GM21619 (cell line): ENCODE results near the gene ZNF813.
"Not testable (repeated sequence)": the region's sequence is repeated elsewhere in the genome, so short reads cannot be mapped to it uniquely, and the experiment has no call there.

Experiments used
- ATAC-seq: cut with Tn5 transposase; IDR thresholded peaks from one replicate; pipeline ENCODE4 v1.9.1; 2021; ENCODE audit not compliant: unreplicated experiment

Gene ZNF813

DNA sequence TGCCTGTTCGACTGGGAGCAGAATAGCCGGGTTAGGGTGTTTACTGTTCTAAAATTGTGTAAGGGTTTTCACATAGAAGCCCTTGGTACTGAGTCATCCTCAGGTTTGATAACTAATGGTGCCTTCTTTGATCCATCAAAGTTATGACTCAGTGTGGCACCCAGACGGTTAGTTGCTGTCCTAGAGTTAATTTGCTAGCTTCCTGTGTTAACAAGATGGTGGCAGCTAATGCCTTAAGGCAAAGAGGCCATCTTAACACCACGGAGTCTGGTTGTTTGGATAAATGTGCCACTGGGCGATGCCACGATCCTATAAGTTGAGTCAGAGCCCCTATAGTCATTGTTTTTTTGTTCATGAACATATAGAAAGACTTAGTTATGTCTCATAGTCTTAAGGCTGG, 7.9 kb downstream of the ZNF813 start:
- ATAC-seq: not testable (repeated sequence)

DNA sequence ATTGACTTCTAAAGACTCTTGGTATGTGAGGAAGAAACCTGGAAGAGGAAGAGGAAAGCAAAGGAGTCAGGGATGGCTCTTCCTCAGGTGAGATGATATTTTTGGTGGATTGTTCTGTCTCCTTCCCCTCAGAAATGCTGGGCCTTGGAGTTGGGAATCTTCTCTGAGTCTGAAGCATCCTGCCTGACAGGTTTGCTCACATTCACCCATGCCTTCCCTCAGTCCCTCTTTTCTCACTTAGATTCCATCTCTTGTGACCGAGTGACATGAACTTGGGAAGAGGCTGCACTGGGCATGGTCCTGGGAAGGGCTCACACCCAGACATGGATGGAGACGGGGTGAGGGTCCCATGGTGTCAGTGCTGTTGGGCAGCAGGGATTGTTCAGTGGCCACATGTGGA, 16.2 kb downstream of the ZNF813 start:
- ATAC-seq: not testable (repeated sequence)

DNA sequence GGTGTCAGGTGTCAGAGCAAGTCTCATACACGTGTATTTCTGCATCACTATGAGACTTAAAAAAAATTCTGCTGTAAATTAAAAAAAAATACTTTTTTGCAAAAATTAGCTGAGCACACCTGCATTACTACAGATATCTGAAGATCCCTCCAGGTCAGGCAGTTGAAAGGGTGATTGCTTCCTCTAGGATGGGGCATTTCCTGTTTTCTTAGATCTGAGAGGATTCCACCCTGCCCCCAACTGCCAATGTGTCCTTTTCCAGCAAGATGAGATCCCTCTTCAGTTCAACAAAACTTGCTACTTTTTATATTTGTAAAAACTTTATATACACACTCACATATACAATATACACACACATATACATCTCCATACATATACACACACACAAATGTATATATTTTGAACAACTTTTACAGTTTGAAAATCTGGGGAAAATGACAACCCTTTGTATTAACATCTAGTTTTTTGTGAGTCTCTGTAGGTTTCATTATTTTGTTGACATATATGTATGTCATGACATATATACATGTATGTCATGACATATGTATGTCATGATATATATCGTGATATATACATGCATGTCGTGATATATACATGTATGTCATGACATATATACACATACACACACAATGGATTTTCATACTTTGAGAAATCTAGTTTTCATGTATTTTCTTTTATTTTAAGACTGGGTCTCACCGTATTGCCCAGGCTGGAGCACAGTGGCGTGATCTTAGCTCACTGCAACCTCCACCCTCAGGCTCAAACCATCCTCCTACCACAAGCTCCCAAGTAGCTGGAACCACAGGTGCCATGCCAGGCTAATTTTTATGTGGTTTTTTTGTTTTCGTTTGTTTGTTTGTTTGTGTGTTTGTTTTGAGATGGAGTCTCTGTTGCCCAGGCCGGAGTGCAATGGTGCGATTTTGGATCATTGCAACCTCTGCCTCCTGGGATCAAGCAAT, 17.8 kb downstream of the ZNF813 start:
- ATAC-seq: no peak

DNA sequence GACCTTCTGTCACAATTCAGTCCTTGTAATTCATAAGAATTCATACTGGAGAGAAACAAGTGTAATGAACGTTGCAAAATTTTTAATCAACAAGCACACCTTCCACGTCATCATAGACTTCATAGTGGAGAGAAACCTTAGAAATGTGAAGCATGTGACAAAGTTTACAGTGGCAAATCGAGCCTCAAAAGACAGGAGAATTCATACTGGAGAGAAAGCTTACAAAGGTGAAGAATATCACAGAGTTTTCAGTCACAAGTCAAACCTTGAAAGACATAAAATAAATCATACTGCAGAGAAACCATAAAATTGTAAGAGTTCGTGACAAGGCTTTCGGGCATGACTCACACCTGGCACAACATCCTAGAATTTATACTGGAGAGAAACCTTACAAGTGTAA, 24.6 kb downstream of the ZNF813 start:
- no peak for ATAC-seq

DNA sequence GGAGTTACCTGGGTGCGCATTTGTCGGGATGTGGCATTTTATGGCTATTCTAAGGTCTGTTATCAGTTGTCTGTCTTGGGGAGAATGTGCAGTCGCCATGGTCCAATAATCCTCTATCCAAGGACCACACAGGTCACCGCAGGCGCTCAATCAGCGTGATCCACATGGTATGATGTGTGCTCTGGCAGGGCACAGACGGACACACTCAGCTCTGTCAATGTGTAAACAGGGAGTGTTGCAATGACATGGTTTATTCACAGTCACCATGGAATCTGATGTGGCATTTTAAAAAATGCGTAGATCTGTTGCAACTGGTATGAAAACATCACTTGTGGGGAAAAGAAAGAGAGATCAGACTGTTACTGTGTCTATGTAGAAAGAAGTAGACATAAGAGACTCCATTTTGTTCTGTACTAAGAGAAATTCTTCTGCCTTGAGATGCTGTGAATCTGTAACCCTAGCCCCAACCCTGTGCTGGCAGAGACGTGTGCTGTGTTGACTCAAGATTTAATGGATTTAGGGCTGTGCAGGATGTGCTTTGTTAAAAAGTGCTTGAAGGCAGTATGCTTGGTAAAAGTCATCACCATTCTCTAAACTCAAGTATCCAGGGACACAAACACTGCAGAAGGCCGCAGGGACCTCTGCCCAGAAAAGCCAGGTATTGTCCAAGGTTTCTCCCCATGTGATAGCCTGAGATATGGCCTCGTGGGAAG, 29.9 kb downstream of the ZNF813 start:
- ATAC-seq: not testable (repeated sequence)

DNA sequence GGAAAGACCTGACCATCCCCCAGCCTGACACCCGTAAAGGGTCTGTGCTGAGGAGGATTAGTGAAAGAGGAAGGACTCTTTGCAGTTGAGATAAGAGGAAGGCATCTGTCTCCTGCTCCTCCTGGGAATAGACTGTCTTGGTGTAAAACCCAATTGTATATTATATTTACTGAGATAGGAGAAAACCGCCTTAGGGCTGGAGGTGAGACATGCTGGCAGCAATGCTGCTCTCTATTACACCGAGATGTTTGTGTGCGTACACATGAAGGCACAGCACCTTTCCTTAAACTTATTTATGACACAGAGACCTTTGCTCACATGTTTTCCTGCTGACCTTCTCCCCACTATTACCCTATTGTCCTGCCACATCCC, 30.5 kb downstream of the ZNF813 start:
- not testable (repeated sequence) for ATAC-seq

DNA sequence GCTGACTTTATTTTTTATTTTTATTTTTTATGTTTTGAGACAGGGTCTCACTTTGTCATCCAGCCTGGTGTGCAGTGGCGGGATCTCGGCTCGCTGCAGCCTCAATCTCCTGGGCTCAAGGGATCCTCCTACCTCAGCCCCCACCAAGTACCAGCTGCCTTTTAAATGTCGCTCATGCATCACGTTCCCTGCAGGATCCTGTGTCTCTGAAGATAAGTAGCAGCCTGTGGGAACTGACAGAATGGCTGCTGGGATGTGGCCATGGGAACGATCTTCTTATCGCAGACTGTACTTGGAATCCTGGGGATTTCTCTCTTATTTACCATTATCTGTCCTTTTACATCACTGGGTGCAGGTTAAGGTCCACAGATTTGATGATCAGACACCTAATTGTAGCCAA, 35.6 kb downstream of the ZNF813 start:
- ATAC-seq: not testable (repeated sequence)

DNA sequence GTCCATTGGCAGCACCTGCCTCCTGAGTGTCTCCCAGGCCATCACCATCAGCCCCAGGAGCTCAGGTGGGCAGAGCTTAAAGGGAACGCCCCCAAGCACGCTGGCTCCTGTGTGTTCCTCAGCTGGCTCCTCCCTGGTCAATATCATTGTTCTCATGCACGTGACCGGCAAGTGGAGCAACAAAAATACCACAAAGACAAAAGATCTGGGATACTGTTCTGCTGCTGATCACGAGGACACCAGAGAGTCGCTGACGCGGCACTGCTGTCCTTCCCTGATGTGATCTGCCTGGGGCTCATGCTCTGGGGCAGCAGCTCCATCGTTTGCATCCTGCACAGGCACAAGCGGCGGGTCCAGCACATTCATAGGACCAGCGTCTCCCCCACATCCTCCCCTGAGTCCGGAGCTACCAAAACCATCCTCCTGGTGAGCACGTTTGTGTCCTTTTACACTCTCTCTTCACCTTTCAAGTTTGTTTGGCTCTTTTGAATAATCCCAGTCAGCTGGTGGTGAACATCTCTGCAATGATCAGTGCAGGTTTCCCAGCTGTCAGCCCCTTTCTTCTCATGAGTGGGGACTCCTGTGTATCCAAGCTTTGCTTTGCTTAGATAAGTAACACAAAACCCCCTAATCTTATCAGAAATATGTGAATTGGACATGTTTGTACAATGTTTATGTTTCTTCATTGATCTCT, 36.3 kb downstream of the ZNF813 start:
- not testable (repeated sequence) for ATAC-seq

DNA sequence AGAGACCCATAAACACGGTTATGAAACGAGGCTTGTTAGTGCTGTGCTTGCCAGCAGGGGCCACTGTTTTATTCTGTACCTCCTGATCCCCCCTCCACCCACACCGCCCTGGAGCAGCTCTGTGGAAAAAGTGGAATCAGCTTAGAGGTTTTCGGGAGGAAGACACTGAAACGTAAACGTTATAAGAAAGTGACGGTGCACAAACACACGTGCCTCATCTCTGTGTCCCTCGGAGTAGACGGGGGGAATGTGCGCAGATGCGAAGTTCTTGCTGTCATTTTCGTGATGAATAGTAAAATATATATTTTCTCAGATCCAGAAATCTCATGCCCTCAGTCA, 36.8 kb downstream of the ZNF813 start:
- ATAC-seq: not testable (repeated sequence)

DNA sequence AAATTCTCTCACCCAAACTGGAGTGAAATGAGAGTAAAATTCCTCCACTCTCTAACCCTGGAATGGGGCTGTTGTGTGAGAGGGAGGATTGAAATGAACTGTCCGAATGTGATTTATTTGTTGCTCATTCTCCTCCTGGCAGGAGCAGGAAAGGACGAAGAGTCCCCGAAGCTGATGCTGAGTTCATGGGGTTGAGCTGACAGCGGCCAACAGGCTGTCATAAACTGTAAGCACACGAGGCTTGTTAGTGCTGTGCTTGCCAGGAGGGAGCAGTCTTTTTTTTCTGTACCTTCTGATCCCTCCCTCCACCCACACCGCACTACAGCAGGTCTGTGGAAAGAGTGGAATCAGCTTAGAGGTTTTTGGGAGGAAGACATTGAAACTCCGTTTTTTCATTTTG, 37.4 kb downstream of the ZNF813 start:
- no peak for ATAC-seq

DNA sequence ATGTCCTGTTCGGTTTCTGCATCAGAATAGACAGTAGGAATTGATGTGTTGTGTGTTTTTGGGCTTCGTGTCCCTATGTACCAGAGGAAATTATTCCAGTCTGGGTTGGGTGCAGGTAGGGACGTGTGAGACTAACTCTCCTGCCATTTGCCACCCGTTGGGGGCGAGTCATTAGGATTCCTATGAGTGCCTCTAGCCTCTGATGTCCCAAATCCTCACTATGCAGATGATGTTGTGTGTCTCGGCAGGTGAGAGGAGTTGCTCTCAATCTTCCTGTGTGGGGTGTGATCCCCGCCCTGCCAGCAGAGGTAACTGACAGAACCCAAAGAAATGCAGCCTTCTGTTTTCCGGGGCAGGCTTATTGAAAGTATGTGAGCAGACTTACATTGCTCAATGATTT, 39.2 kb downstream of the ZNF813 start:
- ATAC-seq: no peak

DNA sequence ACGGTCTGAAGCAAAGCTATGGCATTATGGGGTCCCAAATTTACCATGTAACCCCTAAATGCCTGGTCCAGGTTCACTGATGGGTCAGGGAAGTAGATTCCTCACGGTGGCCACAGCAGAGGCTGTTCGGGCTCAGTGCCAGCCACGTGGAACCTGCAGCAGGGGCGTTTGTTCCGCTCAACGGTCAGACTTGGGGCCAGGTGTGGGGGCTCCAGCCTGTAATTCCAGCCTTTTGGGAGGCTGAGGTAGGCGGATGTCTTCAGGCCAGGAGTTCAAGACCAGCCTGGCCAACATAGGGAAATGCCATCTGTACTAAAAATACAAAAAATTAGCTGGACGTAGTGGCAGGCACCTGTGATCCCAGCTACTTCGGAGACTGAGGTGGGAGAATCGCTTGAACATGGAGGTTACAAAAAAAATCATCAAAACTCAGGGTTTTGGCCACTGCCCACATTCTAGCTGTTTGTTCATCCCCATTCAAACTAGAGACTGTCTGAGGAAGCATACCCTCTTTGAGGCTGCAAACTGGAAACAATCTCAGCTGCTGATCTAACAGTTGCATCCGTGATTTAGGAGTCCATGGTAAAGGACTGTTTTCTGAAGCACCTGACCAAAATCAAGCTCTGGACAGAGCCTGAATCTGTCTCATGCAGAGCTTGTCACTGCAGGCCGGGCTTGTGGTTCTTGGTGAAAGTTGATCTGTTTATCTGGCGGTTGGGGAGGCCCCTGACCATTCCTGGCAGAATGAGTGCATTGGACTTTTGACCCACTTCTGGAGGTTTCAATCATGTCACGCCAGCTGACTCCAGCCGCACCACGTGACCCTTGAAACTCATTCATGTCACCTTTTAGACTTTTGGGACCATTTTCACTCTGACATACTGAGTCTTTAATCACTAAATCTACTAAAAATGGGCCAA, 40.2 kb downstream of the ZNF813 start:
- no peak for ATAC-seq

DNA sequence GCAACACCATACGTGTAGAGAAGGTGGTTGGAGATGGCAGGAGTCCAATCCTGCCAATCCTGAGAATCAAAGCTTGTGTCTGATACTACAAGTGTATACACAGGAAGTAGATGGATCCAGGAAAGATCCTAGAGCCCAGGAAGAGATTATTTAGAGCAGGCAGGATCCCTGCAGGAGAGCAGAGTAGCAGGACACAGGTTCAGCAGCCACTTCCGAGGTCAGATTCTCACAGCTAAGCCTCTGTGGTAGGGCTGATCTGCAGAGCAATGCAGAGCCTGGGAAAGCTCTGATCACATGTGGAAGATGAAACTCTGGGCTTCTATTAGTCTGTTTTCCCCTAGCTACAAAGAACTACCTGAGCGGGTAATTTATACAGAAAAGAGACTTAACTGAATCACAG, 41.9 kb downstream of the ZNF813 start:
- ATAC-seq: no peak

DNA sequence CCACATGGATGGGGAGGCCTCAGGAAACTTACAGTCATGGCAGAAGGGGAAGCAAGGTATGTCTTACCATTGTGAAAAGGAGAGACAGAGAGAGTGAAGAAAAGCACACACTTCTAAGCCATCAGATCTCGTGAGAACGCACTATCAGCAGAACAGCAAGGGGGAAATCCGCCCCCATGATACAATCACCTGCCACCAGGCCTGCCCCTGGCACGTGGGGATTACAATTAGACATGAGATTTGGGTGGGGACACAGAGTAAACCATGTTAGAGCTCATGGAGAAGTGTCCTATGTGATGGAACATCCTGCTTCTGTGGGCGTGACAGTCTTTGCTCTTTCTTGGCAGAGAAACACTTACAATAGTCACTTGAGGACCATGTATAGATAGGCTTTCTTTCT, 42.3 kb downstream of the ZNF813 start:
- no peak for ATAC-seq

DNA sequence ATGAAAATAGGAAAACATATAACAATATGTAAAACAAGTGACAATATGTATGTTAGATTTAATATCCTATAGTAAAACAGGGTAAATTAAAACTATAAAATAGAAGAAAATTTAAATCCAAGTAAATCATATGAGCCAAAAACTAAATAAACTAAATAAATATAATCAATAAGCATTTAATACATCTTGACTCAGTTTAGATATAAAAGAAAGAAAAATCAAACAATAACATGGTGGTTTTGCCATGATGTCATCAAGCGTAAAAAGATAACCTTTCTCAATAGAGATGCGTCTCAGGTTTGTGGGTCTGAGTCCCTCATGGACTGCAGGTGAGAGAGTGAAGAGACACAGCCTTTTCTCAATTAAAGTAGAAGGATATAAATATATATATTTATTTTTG, 43.8 kb downstream of the ZNF813 start:
- ATAC-seq: no peak

DNA sequence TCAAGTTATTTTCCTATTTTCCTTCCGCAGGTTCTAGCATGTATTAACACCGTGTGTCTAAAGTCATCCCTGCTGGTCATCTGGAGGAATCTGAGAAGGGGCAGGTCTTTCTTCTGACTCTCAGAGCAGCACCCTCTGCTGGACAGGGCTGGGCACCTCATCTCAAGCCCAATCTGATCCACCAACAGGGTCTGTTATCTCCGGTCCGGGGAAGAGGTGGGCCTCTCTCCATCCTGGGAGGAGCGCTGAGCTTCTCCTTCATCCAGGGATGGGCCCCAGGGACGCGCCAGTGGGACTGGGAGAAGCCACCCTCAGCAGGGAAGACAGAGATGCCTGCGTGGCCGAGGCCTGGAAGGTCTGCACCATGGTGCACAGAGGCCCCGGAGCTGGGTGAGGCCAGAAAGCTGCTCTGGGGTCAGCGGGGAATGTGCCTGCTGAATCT, 44.4 kb downstream of the ZNF813 start:
- ATAC-seq: no peak

DNA sequence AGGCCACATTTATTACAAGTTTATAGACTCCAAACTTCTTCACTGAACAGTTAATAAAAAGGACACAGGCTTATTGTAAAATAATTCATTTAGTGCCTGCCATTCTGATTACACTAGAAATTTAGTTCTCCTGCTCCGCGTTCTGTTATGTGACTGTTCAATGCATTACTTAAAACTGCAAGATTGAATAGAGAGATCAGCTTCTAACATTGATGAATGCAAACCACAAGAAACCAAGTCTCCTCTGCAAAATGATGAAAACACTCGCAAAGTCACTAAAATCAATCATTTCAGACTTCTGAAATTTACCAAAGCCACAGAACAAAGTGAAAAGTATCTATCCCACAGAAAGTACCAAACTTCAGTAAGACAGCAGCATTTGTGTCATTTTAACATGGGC, 47.5 kb downstream of the ZNF813 start:
- ATAC-seq: not testable (repeated sequence)

DNA sequence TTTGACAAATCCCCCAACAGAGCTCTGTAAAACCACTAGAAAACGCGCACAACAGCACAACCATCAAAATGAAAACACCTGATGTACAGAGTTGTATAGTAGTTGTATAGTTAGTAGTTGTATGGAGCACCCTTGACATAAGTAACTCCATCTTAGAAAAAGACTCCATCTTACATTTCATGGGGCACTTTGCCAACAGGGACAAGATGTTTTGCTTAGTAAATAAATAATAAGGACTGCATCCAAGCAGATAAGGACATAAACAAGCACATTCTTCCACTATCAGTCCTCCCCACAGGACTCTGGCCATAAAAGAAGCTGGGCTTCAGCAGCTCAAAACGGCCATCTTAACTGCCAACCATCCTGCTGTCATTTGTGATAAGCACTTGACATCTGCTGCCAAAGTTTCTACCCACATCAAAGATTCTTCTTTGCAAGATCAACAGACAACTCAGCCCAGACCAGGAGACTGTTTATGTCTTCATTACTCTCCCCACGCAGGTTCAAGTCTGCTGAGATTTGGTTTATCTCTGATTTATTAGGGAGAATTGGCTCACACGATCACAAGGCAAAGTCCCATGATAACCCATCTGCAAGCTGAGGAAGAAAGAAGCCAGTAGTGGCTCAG, 49.7 kb downstream of the ZNF813 start:
- ATAC-seq: no peak

DNA sequence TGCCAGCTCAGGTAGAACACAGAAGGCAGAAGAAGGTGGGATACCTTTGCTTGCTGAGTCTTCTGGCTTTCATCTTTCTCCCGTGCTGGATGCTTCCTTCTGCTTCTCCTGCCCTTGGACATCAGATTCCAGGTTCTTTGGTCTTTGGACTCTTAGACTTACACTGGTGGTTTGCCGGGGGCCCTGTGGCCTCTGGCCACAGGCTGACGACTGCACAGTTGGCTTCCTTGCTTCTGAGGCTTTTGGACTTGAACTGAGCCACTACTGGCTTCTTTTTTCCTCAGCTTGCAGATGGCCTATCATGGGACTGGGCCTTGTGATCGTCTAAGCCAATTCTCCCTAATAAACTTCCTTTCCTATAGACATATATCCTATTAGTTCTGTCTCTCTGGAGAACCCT, 50.6 kb downstream of the ZNF813 start:
- ATAC-seq: no peak

DNA sequence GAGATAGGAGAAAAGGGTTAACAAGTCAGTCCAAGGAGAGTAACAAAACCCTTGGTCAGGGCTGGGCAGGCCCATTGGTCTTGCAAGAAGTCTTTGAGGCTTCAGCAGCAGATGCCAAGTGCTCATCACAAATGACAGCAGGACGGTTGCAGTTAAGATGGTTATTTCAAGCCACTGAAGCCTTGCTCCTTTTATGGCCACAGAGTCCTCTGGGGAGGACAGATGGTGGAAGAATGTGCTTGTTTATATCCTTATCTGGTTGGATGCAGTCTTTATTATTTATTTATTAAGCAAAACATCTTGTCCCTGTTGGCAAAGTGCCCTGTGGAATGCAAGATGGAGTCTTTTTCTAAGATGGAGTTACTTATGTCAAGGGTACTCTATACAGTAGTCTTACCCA, 51.2 kb downstream of the ZNF813 start:
- ATAC-seq: no peak
